ENCODE results near the gene LAMA2.
"Not testable (repeated sequence)": the region's sequence is repeated elsewhere in the genome, so short reads cannot be mapped to it uniquely, and the experiment has no call there.

DNA sequence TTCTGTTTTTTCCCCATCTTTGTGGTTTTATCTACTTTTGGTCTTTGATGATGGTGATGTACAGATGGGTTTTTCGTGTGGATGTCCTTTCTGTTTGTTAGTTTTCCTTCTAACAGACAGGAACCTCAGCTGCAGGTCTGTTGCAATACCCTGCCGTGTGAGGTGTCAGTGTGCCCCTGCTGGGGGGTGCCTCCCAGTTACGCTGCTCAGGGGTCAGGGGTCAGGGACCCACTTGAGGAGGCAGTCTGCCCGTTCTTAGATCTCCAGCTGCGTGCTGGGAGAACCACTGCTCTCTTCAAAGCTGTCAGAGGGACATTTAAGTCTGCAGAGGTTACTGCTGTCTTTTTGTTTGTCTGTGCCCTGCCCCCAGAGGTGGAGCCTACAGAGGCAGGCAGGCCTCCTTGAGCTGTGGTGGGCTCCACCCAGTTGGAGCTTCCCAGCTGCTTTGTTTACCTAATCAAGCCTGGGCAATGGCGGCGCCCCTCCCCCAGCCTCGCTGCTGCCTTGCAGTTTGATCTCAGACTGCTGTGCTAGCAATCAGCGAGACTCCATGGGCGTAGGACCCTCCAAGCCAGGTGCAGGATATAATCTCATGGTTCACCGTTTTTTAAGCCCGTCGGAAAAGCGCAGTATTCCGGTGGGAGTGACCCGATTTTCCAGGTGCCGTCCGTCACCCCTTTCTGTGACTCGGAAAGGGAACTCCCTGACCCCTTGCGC, 289.5 kb downstream of the LAMA2 start:
- TF ChIP-seq, protein P1, sequence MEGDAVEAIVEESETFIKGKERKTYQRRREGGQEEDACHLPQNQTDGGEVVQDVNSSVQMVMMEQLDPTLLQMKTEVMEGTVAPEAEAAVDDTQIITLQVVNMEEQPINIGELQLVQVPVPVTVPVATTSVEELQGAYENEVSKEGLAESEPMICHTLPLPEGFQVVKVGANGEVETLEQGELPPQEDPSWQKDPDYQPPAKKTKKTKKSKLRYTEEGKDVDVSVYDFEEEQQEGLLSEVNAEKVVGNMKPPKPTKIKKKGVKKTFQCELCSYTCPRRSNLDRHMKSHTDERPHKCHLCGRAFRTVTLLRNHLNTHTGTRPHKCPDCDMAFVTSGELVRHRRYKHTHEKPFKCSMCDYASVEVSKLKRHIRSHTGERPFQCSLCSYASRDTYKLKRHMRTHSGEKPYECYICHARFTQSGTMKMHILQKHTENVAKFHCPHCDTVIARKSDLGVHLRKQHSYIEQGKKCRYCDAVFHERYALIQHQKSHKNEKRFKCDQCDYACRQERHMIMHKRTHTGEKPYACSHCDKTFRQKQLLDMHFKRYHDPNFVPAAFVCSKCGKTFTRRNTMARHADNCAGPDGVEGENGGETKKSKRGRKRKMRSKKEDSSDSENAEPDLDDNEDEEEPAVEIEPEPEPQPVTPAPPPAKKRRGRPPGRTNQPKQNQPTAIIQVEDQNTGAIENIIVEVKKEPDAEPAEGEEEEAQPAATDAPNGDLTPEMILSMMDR (IDR thresholded peaks at IDR 0.05; ENCODE audit: insufficient read depth, low read depth, low read length) = not testable (repeated sequence)
- not testable (repeated sequence) for TF ChIP-seq EZH2 (IDR thresholded peaks at IDR 0.05; ENCODE audit: insufficient read depth, low read length)
